HG03103 (cell line): Measurements from ENCODE around the gene PCNX2.

Experiments used
- ATAC-seq: cut with Tn5 transposase; IDR thresholded peaks from one replicate; pipeline ENCODE4 v1.9.1; 2021; ENCODE audit warnings: low read depth; ENCODE audit not compliant: unreplicated experiment

PCNX2 gene

GRCh38 chr1:232973652-232974611, 321.6 kb downstream of the PCNX2 start:
- no peak for ATAC-seq

DNA sequence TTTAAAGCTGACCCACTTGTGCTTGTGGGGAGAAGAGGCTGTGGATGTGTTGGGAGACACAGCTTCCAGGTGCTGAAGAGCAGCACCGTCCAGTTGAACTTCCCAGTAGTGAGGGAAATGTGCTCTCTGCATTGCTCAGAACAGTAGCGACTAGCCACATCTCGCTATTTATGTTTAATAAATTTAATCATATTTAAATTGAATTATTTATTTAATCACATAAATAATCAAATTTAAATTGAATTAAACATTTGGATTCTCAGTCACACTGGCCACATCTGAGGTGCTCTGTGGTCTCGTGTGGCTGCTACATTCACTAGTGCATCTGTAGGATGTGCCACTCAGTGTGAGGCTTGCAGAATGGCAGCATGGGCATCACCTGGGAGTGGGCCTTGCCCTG, 325.0 kb downstream of the PCNX2 start:
- no peak for ATAC-seq

- ATAC-seq, result no peak
These were observed 325.7 kb downstream of the PCNX2 start for GRCh38 chr1:232969799-232970198.

DNA sequence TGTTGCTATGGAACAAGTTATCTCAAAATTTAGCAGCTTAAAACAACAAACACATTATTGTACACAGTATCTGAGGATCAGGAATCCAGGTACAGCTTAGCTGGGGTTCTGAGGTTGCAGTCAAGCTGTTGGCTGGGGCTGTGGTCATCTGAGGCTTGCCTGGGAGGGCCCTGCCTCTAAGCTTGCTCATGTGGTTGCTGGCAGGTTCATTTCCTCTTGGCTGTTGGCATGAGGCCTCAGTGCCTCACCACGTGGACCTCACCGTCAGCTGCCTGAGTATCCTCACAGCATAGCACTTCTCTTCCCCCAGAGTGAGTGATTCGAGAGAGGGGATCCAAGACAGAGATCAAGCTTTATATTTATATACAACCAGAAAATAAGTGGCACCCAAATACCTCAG, 326.6 kb downstream of the PCNX2 start:
- ATAC-seq, result no peak

DNA sequence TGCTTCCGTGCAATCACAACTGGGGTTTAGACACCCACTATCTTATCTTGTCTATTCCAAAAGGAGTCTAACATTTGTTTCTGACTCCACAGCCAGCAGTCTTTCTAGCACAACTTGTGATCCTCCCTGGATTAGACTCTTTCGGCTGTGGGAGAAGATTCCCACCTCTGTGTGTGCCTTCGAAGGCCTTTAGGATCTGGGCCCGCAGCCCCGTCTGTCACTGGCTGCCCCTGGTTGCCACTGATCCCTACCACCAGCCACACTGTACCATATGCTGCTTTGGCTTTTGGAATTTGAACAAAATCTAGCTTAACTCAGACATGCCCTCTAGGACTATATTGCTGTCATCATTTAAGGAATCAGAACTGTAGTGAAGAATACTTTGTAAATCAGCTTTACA, 327.1 kb downstream of the PCNX2 start:
- no peak for ATAC-seq

DNA sequence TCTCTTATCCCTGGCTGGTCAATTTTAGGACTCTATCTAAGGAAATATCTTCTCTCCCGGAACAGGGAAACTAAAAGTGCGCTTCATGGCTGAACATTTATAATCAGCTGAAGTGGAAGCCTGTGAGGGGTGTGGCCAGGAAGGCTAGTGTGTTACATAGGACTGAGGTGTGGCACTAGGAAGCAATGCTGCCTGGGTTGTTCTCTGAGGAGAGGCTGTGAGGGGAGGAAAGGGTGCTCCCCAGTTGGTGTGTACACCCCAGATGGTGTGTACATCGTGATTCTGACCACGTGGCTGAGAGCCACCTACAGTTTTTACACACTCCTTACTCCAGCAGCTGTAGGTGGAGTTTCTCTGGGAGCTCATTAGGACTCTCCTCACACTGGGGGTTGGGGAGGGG, 328.9 kb downstream of the PCNX2 start:
- ATAC-seq, result no peak

- no peak for ATAC-seq
These were observed 329.7 kb downstream of the PCNX2 start for GRCh38 chr1:232965912-232966217.

DNA sequence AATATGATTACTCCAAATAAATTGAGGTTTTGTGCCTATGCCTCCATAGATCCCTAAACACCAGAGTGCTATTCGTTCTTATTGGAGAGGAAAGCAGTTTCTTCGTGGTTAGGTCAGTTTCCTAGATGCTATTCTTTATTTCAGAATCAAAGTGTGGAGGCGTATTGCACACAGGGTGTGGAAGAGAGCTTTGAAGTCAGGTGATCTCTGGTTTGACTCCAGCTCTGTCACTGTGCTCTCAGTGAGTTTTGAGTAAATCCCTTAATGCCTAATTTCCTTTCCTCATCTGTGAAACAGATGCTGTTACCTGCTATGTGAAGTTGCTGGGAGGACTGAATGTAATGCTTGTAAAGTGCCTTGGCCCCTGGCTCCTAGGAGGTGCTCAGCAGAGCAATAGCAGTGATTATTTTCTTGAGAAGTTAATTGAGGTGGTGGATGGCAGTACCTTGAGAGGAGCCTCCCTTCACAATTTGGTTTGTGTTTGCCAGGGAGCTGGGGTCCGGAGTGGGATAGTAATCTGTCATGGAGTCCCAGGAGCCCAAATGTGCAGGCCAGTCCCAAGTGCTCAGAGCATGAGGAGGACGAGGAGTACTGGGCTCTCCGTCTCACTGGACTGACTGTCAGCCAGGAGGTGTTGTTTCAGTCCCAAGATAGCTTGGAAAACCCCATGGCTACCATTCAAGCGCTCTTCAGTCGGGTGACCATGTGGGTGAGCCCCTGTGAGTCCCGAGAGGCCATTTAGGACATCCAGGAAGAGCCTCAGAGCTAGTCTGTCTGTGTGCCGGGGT, 330.2 kb downstream of the PCNX2 start:
- ATAC-seq, result no peak

GRCh38 chr1:232964601-232965000, 330.9 kb downstream of the PCNX2 start:
- ATAC-seq, result no peak

DNA sequence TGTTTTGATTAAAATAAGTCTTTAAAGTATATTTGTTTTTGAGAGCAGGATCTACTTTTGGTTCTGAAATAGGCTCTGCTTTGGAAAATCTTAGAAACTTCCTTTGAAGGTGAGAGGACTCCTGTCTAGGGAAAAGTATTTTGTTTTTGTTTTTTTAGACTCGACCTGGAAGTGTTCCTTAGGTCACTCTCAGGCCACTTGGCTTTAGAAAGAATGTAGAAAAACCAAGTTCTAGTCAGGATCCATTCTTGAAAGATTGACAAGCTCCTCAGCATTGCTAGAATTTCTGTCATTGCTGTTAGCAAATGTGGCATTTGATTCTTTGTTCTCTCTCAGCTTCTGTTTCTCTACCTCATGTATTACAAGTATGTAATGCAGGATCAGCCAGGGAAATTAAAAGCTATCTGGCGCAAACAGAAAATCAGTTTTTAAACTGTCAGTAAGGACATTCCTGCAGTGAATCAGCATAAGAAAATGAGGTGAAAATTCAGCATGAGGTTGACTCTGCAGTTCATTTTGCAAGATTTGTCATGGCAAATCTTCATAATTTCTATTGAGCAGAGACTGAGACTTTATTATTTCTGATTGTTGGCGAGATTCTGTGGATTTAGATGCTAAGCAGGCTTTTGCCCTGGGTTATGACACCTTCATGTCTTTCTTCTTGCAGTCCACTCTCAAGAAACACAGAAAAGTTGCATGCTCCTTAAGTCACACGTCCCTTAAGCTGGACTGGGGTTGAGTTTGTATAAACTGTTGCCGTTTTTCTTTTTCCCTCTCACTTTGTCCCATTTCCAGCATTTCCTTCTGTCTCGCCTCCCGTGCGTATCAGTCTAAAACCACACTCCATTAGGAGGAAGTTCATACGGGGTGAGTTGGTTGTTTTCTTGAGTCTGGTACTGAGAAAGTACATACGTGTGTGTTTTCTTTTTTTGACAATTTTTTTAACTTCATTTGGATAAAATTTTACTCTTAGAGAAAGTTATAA, 332.5 kb downstream of the PCNX2 start:
- ATAC-seq, result no peak

DNA sequence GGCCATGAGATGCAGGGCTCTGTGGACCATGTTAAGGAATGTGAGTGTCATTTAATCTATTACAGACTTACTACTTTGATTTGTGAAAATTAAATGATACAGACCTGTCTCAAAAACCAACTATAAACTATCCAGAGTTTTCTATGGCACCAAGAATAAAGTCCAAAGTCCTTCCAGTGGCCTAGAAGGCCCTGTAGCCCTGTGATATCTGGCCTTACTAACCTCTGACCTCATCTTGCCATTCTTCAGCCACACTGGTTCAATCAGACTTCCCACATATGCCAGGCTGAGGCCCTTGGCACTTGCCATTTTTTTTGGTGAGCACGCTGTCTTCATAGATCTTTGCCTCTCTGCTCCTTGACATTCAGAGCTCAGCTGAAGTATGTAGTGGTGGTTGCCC, 337.5 kb downstream of the PCNX2 start:
- ATAC-seq, result no peak

GRCh38 chr1:232956081-232956480, 339.4 kb downstream of the PCNX2 start:
- ATAC-seq, result no peak

- no peak for ATAC-seq
These were observed 340.7 kb downstream of the PCNX2 start for GRCh38 chr1:232954594-232955365.

- peak; percentile 58 for ATAC-seq
These were observed 342.7 kb downstream of the PCNX2 start for GRCh38 chr1:232952514-232953499.

DNA sequence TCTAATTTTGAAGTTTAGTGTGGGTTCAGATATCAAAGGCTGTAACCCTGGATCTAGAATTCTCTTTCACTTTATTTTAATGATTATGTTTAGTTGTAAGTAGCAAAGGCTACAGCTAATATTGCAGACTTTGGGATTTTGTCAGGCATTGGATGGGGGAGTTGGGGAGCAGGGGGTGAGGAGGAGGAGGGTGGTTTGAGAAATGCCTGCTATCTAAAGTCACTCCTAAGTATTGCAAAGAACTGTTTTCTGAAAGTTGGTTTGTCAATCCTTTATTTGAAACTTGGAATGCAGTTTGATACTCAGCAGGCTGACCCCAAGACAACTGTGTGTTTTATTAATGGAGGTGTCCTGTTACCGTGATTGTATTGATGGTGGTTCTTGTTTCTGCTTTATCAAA, 343.9 kb downstream of the PCNX2 start:
- no peak for ATAC-seq

GRCh38 chr1:232951180-232951579, 344.3 kb downstream of the PCNX2 start:
- no peak for ATAC-seq

GRCh38 chr1:232950197-232951176, 345.0 kb downstream of the PCNX2 start, which contains the start of gene NTPCR:
Gene NTPCR (plus strand): TSS chr1:232950611. CDS start chr1:232950711, 100 bp downstream.
- peak; percentile 71 for ATAC-seq
